Osteoblast (primary cell): ENCODE data around the gene FRMD3. TPM values are rescaled to one million over a fixed set of nuclear protein-coding genes. Genes with fewer than 3 reads are reported as not detected.

Experiments
- DNase-seq: peaks from one replicate; pipeline ENCODE4 v3.0.0; 2011; ENCODE audit warnings: low spot score, mixed read lengths; ENCODE audit not compliant: insufficient read length; ENCODE audit errors: missing footprints
- H2AFZ ChIP-seq: 2 replicates; pipeline ENCODE4 v1.6.0; 2011; ENCODE audit warnings: mild to moderate bottlenecking, low read length
- H3K27ac ChIP-seq: 2 replicates; pipeline ENCODE4 v1.5.1; 2011; ENCODE audit warnings: mild to moderate bottlenecking, low read depth, low read length, moderate library complexity
- H3K27me3 ChIP-seq: 2 replicates; pipeline ENCODE4 v1.6.0; 2012; ENCODE audit warnings: mild to moderate bottlenecking, control low read depth, inconsistent platforms, low read length, moderate library complexity; ENCODE audit not compliant: insufficient read depth
- H3K36me3 ChIP-seq: 2 replicates; pipeline ENCODE4 v1.5.1; 2011; ENCODE audit warnings: mild to moderate bottlenecking, low read length, control low read depth, moderate library complexity; ENCODE audit not compliant: insufficient read depth
- H3K4me1 ChIP-seq: 2 replicates; pipeline ENCODE4 v1.5.1; 2011; ENCODE audit warnings: mild to moderate bottlenecking, low read length, control low read depth, moderate library complexity; ENCODE audit not compliant: insufficient read depth
- H3K4me2 ChIP-seq: 2 replicates; pipeline ENCODE4 v1.6.0; 2011; ENCODE audit warnings: mild to moderate bottlenecking, low read length; ENCODE audit not compliant: insufficient read depth
- H3K4me3 ChIP-seq: fragments of 200-600 bp; sonication (generic); 3 replicates; pipeline ENCODE4 v1.5.1; 2012; ENCODE audit warnings: mild to moderate bottlenecking, low read length, inconsistent platforms; ENCODE audit not compliant: insufficient read depth
- H3K79me2 ChIP-seq: 2 replicates; pipeline ENCODE4 v1.6.0; 2012; ENCODE audit warnings: mild to moderate bottlenecking, low read length, control low read depth, inconsistent platforms; ENCODE audit not compliant: insufficient read depth
- H3K9me3 ChIP-seq: 2 replicates; pipeline ENCODE4 v1.5.1; 2011; ENCODE audit warnings: low read depth, low read length, control low read depth
- H4K20me1 ChIP-seq: 2 replicates; pipeline ENCODE4 v1.6.0; 2012; ENCODE audit warnings: mild to moderate bottlenecking, low read length, control low read depth; ENCODE audit not compliant: insufficient read depth
- total RNA-seq: library from RNA; depleted of rRNA; stranded (reverse); fragments of >200 nt; gene quantifications from 2 replicates; pipeline ENCODE4 v1.2.3, GENCODE V29; 2012
- TF ChIP-seq, protein P1 (sequence below): IDR thresholded peaks from 2 replicates; pipeline ENCODE4 v1.5.1; 2011; ENCODE audit warnings: mild to moderate bottlenecking, low read depth, low read length, moderate library complexity; ENCODE audit errors: extremely low read depth

Gene FRMD3
- total RNA-seq, 1 donor = 0.36 TPM

DNA sequence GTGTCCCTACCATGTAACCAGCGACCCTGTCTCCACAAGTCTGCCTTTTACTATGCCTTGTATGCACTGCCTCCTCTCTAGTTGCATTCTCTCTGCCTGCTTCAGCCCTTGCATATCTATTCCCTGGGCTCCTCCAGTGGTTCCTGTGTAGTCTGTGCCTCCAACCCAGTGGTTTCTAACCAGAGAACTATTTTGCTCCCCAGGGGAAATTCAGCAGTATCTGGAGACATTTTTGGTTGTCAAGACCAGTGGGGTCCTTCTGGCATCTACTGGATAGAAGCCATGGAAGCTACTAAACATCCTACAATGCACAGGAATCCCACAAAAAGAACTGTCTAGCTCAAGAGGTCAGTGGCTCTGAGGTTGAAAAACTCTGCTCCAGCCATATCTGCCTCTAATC, 251.2 kb downstream of the FRMD3 start:
- no peaks in the 10 kb centered on the region for H3K4me1 ChIP-seq
- DNase-seq = no peak
- no peaks in the 10 kb centered on the region for H3K27me3 ChIP-seq
- H3K4me2 ChIP-seq = no peak overlapping the region
- H3K4me3 ChIP-seq = no peak overlapping the region
- no peaks in the 10 kb centered on the region for H3K79me2 ChIP-seq
- no peak overlapping the region for H2AFZ ChIP-seq
- H4K20me1 ChIP-seq = no peaks in the 10 kb centered on the region
- TF ChIP-seq, protein P1, sequence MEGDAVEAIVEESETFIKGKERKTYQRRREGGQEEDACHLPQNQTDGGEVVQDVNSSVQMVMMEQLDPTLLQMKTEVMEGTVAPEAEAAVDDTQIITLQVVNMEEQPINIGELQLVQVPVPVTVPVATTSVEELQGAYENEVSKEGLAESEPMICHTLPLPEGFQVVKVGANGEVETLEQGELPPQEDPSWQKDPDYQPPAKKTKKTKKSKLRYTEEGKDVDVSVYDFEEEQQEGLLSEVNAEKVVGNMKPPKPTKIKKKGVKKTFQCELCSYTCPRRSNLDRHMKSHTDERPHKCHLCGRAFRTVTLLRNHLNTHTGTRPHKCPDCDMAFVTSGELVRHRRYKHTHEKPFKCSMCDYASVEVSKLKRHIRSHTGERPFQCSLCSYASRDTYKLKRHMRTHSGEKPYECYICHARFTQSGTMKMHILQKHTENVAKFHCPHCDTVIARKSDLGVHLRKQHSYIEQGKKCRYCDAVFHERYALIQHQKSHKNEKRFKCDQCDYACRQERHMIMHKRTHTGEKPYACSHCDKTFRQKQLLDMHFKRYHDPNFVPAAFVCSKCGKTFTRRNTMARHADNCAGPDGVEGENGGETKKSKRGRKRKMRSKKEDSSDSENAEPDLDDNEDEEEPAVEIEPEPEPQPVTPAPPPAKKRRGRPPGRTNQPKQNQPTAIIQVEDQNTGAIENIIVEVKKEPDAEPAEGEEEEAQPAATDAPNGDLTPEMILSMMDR = no peak
- H3K36me3 ChIP-seq = no peaks in the 10 kb centered on the region
- H3K9me3 ChIP-seq = no peaks in the 10 kb centered on the region
- H3K27ac ChIP-seq = no peak overlapping the region

DNA sequence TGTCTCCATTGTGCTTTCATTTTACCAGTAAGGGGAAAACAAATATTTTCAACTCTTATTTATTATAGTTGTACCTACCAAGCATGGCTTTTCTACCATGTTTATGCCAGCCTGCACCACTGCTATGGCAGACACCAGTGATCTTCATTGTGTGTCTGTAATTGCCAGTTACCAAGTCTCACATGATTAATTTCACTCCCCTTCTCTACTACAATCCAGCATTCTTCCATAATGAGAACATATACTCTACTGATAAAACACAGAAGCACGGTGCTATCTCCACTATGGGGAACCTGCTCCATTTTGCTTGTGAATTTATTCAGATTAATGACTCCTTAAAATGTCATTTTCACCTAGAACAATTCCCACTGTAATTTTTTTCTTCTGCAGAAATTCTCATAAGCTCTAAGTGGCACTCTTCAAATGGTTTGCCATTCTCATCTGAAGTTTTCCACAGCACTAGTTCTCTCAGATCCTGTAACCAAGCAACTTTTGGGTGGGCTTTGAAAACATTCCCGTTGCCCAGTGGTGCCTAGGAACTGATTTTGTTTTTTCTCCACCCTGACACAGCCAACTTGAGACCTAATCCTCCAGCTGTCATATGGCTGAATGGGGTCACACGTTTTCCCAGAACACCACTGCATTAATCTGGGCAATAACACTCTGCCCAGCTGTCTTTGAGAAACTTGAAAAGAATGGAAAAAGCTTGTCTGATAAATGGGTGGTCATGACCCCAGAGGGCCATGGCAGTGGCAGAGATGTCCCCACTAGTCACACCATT, 252.6 kb downstream of the FRMD3 start:
- TF ChIP-seq, protein P1 = no peak
- peaks cover 11% of the 10 kb centered on the region for H3K4me1 ChIP-seq
- H3K27me3 ChIP-seq = no peaks in the 10 kb centered on the region
- no peak overlapping the region for H3K4me3 ChIP-seq
- H3K9me3 ChIP-seq = no peaks in the 10 kb centered on the region
- H2AFZ ChIP-seq = no peak overlapping the region
- H3K4me2 ChIP-seq = no peak overlapping the region
- no peak overlapping the region for H3K27ac ChIP-seq
- DNase-seq = no peak
- H3K79me2 ChIP-seq = no peaks in the 10 kb centered on the region
- H3K36me3 ChIP-seq = no peaks in the 10 kb centered on the region
- H4K20me1 ChIP-seq = no peaks in the 10 kb centered on the region

DNA sequence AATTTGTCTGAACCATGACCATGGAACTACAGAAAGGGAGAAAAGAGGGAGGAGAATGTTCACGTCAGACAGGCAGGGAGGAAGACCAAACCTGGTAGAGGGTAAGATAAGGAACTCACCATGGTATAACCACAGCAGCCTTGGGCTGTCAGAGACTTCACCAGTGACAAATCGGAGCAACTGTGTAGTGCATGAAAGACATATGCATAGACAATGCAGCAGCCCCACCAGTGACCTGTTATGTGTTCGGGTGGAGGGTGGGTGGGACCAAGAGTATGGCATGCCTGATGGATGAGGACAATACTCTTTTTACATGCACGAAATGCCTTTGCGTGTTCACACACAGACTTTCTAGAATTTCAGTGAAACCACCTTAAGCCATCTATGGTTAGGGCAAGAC, 253.5 kb downstream of the FRMD3 start:
- H3K79me2 ChIP-seq = no peaks in the 10 kb centered on the region
- no peaks in the 10 kb centered on the region for H3K36me3 ChIP-seq
- DNase-seq = no peak
- TF ChIP-seq, protein P1 = no peak
- peaks cover 11% of the 10 kb centered on the region for H3K4me1 ChIP-seq
- H2AFZ ChIP-seq = no peak overlapping the region
- H3K9me3 ChIP-seq = no peaks in the 10 kb centered on the region
- H3K4me2 ChIP-seq = no peak overlapping the region
- H3K27ac ChIP-seq = no peak overlapping the region
- no peak overlapping the region for H3K4me3 ChIP-seq
- no peaks in the 10 kb centered on the region for H3K27me3 ChIP-seq
- no peaks in the 10 kb centered on the region for H4K20me1 ChIP-seq

- H3K4me1 ChIP-seq = peaks cover 11% of the 10 kb centered on the region
- TF ChIP-seq, protein P1 = no peak
- H3K4me2 ChIP-seq = no peak overlapping the region
- H3K4me3 ChIP-seq = no peak overlapping the region
- H3K9me3 ChIP-seq = no peaks in the 10 kb centered on the region
- H4K20me1 ChIP-seq = no peaks in the 10 kb centered on the region
- H3K79me2 ChIP-seq = no peaks in the 10 kb centered on the region
- no peaks in the 10 kb centered on the region for H3K27me3 ChIP-seq
- H2AFZ ChIP-seq = no peak overlapping the region
- no peaks in the 10 kb centered on the region for H3K36me3 ChIP-seq
- DNase-seq = no peak
- H3K27ac ChIP-seq = no peak overlapping the region
These were observed 254.7 kb downstream of the FRMD3 start for GRCh38 chr9:83283528-83283927.
